ENCODE results near the gene SMAD3. TPM values are rescaled to one million over a fixed set of nuclear protein-coding genes. Genes with fewer than 3 reads are reported as not detected.

Gene SMAD3
- total RNA-seq, 1 donor from 2014 or later = 8.2 TPM

- H3K9me3 Mint-ChIP-seq (ENCODE audit: unreplicated experiment) = no peaks in the 10 kb centered on the region
- no peak for TF ChIP-seq CTCF (IDR thresholded peaks at IDR 0.05; ENCODE audit: unreplicated experiment)
- no peak overlapping the region for H3K4me3 Mint-ChIP-seq (ENCODE audit: unreplicated experiment)
- H3K27me3 Mint-ChIP-seq (ENCODE audit: unreplicated experiment) = no peaks in the 10 kb centered on the region
- H3K4me1 Mint-ChIP-seq (ENCODE audit: unreplicated experiment) = peaks cover 7% of the 10 kb centered on the region
- H3K36me3 Mint-ChIP-seq (ENCODE audit: low read depth, unreplicated experiment) = peaks cover 5% of the 10 kb centered on the region
- no peak overlapping the region for H3K27ac Mint-ChIP-seq (ENCODE audit: unreplicated experiment)
- no peak for DNase-seq (ENCODE audit: low spot score)
Measured at GRCh38 chr15:67085818-67086636, 20.6 kb downstream of the SMAD3 start.

- peaks cover 5% of the 10 kb centered on the region for H3K36me3 Mint-ChIP-seq (ENCODE audit: low read depth, unreplicated experiment)
- H3K9me3 Mint-ChIP-seq (ENCODE audit: unreplicated experiment) = no peaks in the 10 kb centered on the region
- no peak for DNase-seq (ENCODE audit: low spot score)
- H3K4me3 Mint-ChIP-seq (ENCODE audit: unreplicated experiment) = no peak overlapping the region
- H3K27ac Mint-ChIP-seq (ENCODE audit: unreplicated experiment) = no peak overlapping the region
- no peak for TF ChIP-seq CTCF (IDR thresholded peaks at IDR 0.05; ENCODE audit: unreplicated experiment)
- H3K27me3 Mint-ChIP-seq (ENCODE audit: unreplicated experiment) = no peaks in the 10 kb centered on the region
- peaks cover 7% of the 10 kb centered on the region for H3K4me1 Mint-ChIP-seq (ENCODE audit: unreplicated experiment)
Measured at GRCh38 chr15:67086637-67086914, 21.2 kb downstream of the SMAD3 start.

GRCh38 chr15:67087507-67088172 lies 22.2 kb downstream of the SMAD3 start:
- no peak for DNase-seq (ENCODE audit: low spot score)
- no peaks in the 10 kb centered on the region for H3K9me3 Mint-ChIP-seq (ENCODE audit: unreplicated experiment)

GRCh38 chr15:67089217-67090193 lies 24.1 kb downstream of the SMAD3 start:
- no peaks in the 10 kb centered on the region for H3K9me3 Mint-ChIP-seq (ENCODE audit: unreplicated experiment)
- no peak overlapping the region for H3K27ac Mint-ChIP-seq (ENCODE audit: unreplicated experiment)
- peaks cover 8% of the 10 kb centered on the region for H3K4me1 Mint-ChIP-seq (ENCODE audit: unreplicated experiment)
- no peak for DNase-seq (ENCODE audit: low spot score)
- H3K36me3 Mint-ChIP-seq (ENCODE audit: low read depth, unreplicated experiment) = peaks cover 5% of the 10 kb centered on the region
- TF ChIP-seq CTCF (IDR thresholded peaks at IDR 0.05; ENCODE audit: unreplicated experiment) = no peak
- H3K27me3 Mint-ChIP-seq (ENCODE audit: unreplicated experiment) = no peaks in the 10 kb centered on the region
- no peak overlapping the region for H3K4me3 Mint-ChIP-seq (ENCODE audit: unreplicated experiment)

More at GRCh38 chr15:67087507-67088172, 22.2 kb downstream of the SMAD3 start:
- Mint-ChIP-seq H3K4me1 (ENCODE audit: unreplicated experiment) (peaks cover 9% of the 10 kb centered on the region), H3K27ac (ENCODE audit: unreplicated experiment) (no peak overlapping the region), H3K36me3 (ENCODE audit: low read depth, unreplicated experiment) (peaks cover 5% of the 10 kb centered on the region), H3K27me3 (ENCODE audit: unreplicated experiment) (no peaks in the 10 kb centered on the region), H3K4me3 (ENCODE audit: unreplicated experiment) (no peak overlapping the region)
- no peak for TF ChIP-seq CTCF (IDR thresholded peaks at IDR 0.05; ENCODE audit: unreplicated experiment)
